Adrenal gland (tissue), 5 donors: Measurements from ENCODE around the gene ARID5B.

ENCODE experiments used
- POLR2A ChIP-seq, 2 donors: fragments of 450-650 bp; IDR thresholded peaks; one replicate each; pipeline ENCODE4 v1.6.1; 2017; ENCODE audit warnings: antibody characterized with exemption in 2 of 2, mild to moderate bottlenecking in 2 of 2, moderate library complexity in 1 of 2
- TF ChIP-seq, protein P1 (sequence below), 6 experiments: fragments of 450-650 bp in 4 of 6; fragments of 200-600 bp in 2 of 6; sonication (generic) in 1 of 6; IDR thresholded peaks; 1 replicate in 5 of 6; 2 replicates in 1 of 6; pipeline versions ENCODE4 v1.5.1 to v1.8.0; 2016 to 2021; ENCODE audit warnings: antibody characterized with exemption in 6 of 6, mild to moderate bottlenecking in 2 of 6, moderate library complexity in 1 of 6
- donor health status: DM: no; HTN: no; CAD: no.

DNA sequence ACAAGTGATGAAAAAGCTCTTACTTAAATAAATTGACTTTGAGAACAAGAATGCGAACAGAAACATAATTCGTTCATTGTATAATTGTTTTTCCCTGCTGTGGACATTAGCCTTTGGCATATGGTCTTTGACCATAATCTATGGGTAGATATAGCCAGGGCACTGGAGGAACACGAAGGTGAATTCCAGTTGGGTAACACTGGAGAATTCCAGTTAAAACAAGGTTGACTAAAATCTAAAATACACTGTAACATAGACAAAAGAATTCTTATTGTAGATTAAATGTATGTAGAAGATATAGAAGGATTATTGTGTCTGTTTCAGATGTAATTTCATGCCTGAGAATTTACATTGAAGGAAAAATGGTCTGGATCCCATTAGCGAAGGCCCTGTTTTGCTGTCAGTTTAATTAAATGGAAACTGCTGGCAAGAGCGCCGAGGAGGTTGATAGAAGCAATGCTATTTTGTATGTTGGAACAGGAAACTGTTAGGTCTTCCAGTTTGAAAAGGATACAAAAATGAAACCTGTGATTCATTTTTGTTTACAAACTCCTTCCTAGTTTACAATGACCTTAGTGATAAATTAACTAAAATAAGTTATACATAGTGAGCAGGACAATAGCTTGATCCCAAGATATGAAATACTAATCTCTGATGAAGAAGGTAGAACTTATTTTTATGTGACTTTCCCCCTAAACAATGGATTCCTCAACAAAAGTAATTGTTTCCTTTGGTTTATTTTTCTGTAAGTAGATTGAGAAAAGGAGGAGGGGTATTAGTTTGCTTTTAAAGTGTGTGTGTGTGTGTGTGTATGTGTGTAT, 68.9 kb downstream of the ARID5B start:
- TF ChIP-seq, protein P1, sequence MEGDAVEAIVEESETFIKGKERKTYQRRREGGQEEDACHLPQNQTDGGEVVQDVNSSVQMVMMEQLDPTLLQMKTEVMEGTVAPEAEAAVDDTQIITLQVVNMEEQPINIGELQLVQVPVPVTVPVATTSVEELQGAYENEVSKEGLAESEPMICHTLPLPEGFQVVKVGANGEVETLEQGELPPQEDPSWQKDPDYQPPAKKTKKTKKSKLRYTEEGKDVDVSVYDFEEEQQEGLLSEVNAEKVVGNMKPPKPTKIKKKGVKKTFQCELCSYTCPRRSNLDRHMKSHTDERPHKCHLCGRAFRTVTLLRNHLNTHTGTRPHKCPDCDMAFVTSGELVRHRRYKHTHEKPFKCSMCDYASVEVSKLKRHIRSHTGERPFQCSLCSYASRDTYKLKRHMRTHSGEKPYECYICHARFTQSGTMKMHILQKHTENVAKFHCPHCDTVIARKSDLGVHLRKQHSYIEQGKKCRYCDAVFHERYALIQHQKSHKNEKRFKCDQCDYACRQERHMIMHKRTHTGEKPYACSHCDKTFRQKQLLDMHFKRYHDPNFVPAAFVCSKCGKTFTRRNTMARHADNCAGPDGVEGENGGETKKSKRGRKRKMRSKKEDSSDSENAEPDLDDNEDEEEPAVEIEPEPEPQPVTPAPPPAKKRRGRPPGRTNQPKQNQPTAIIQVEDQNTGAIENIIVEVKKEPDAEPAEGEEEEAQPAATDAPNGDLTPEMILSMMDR (IDR thresholded peaks at IDR 0.05) = no peak
- TF ChIP-seq POLR2A (IDR thresholded peaks at IDR 0.05) = no peak
